GM13977 (cell line): ENCODE measurements around the gene DCLK1.

ENCODE experiments used
- DNase-seq: peaks from one replicate; pipeline ENCODE4 v3.0.0; 2012; ENCODE audit warnings: low spot score
- in situ Hi-C: fragments of 300-500 bp; cut with MboI; formaldehyde crosslinking; loops from one replicate; pipeline ENCODE4 v1.12.0; 2022; ENCODE audit warnings: low sequenced_read_pairs, low pct_unique_long_range_greater_than_20kb, mixed read lengths, inconsistent platforms; ENCODE audit not compliant: unreplicated experiment
- TF ChIP-seq, protein P1 (sequence below): IDR thresholded peaks from 2 replicates; pipeline ENCODE4 v1.5.1; 2012; ENCODE audit warnings: mild to moderate bottlenecking, control low read depth; ENCODE audit not compliant: insufficient read depth; ENCODE audit errors: extremely low read depth, missing control alignments

DCLK1 gene

DNA sequence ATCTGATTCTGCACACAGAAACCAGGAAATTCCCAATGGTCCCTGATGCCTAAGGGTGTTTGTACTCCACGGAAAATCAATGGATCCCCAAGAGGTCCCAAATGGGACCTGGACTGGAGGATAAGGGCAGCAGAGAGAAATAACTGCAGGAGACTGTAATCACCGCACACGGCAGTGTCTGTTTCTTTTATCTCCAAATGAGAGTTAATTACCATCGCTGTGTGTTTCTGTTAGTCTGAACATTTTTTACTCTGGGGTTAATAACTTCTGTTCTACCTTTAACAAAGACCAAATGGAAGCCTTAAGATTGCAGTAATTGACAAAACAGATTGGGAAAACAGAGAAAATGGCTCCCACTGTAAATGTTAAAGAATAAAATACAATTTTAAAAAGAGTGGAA is 320.9 kb downstream of the DCLK1 start:
- in situ Hi-C loops: no loop called here
- no peak for DNase-seq
- TF ChIP-seq, protein P1, sequence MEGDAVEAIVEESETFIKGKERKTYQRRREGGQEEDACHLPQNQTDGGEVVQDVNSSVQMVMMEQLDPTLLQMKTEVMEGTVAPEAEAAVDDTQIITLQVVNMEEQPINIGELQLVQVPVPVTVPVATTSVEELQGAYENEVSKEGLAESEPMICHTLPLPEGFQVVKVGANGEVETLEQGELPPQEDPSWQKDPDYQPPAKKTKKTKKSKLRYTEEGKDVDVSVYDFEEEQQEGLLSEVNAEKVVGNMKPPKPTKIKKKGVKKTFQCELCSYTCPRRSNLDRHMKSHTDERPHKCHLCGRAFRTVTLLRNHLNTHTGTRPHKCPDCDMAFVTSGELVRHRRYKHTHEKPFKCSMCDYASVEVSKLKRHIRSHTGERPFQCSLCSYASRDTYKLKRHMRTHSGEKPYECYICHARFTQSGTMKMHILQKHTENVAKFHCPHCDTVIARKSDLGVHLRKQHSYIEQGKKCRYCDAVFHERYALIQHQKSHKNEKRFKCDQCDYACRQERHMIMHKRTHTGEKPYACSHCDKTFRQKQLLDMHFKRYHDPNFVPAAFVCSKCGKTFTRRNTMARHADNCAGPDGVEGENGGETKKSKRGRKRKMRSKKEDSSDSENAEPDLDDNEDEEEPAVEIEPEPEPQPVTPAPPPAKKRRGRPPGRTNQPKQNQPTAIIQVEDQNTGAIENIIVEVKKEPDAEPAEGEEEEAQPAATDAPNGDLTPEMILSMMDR: no peak

DNA sequence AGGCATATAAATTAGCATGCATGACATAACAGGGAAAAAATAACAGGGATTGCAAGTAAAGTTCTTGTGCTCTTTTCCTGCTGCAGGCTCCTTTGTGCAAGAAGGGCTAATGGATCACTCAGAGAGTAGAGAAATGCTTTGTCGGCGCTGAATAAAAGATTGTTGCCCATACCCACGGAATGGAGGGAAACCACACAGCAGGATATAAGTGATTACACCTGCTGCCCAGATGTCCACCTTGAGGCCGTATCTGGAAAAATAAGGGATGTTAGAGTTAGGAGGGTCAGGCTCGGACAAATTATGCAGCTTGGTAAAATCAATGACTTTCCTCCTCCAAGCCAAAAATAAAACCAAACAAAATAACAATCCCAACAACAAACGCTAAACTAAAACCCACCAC is 322.3 kb downstream of the DCLK1 start:
- no peak for DNase-seq
- in situ Hi-C loops: no loop called here
- TF ChIP-seq, protein P1: no peak

DNA sequence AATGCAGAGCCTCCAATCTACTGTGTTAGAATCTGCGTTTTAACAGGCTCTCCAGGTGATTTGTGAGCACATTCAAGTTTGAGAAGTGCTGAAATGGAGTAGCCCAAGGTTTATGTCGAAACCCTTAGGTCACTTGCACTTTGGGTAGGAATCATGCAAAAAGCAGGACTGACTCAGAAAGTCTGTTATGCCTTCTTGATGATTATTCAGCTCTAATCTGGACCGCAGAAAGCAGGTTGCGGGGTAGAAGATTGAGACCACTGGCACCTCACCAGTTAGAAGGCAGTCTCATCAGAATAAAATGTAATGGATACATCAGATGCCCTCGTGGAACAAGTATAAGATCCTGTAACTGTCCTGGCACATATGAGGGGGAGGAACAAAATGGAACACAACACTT is 326.3 kb downstream of the DCLK1 start:
- DNase-seq: no peak
- TF ChIP-seq, protein P1: no peak
- in situ Hi-C loops: no loop called here

DNA sequence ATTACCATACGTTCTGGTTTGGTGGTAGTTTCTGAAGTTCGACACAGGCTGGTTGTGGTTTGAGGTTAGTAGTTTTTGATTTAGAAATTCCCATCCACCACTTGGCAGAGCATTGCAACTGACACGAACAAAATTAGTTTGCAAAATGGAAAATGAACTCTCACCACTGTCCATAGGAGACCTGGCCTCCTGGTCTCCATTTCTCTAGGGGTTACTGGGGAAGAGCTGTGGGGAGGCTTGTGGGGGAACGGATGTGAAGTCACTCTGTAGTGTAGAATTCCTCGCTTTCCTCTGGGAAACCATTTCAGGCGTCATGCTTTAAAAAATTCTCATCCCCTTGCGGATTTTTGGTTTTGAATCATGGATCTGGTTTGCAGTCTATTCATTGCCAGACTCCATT is 333.2 kb downstream of the DCLK1 start:
- no peak for DNase-seq
- in situ Hi-C loops: no loop called here
- TF ChIP-seq, protein P1: no peak

DNA sequence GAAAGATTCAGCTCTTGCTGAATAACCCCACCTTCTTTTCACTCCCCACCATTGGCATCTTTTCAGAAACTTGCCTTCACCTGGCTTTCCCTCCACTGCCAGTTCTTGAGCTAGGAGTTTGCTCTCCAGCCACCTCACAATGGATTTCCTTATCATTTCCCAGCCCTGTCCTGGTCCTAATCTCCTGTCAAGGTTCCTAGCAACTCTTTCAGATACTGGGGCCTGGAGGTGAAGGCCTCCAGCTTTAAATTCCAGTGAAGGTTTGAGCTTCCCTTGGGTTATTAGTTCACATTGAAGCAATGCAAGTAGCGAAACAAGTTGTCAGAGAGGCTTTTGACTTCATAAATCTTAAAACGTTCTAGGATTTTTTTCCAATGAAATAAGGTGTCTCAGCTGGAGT is 333.9 kb downstream of the DCLK1 start:
- in situ Hi-C loops: no loop called here

DNA sequence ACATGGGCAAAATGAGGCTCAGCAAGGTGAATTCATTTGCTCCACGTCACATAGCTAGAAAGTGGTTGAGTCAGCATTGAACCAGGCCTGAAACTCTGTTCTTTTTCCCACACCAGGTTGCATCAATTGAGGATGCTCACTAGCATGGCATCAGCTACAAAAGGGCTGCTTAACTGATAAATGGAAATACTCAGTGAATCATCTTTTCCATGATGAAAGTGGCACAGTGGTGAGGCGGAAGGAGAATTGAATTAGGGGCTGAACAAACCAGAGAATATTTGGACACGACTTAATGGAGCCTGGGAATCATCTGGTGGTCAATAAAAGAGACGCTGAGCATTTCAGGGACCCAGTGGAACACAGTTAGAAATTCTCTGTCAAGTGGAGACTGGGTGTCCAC is 334.6 kb downstream of the DCLK1 start:
- in situ Hi-C loops: no loop called here
- TF ChIP-seq, protein P1: no peak
- DNase-seq: no peak

More for the DNA sequence above, 333.9 kb downstream of the DCLK1 start:
- DNase-seq: no peak
- TF ChIP-seq, protein P1: no peak

DNA sequence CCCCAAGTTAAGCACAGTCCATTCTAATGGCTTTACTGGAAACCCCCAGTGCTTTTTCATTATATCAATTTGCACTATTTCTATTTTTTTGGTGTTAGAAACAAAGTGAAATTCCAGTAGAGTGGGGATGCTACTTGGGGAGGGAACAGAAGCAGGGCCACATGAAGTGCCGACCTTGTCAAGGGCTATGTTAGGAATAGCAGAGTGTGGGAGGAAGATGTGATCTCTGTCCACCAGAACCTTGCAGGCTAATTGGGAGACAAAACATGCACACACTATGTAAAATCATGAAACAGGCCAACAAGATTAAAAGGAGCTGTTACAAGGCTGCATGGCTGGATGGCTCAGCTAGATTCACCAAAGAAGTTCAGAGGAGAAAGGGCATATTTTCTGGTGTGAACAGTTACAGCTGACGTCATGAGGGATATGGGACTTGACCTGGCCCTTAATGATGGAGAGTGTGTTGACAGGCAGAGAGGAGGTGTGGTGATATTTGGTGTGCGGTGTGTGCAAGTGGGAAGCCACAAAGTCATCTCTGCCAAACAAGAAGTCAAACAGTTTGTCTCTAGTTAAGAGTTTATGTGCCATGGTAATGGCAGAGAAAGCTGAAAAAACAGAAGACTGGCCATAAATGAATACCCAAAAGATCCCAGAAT is 336.3 kb downstream of the DCLK1 start:
- in situ Hi-C loops: no loop called here
- no peak for DNase-seq
- TF ChIP-seq, protein P1: no peak
